ENCODE results near the gene NFKBIB. TPM values are rescaled to one million over a fixed set of nuclear protein-coding genes. Genes with fewer than 3 reads are reported as not detected.

NFKBIB gene
- total RNA-seq, 2 donors from 2014 or later, result 41.9 to 71.9 TPM

DNA sequence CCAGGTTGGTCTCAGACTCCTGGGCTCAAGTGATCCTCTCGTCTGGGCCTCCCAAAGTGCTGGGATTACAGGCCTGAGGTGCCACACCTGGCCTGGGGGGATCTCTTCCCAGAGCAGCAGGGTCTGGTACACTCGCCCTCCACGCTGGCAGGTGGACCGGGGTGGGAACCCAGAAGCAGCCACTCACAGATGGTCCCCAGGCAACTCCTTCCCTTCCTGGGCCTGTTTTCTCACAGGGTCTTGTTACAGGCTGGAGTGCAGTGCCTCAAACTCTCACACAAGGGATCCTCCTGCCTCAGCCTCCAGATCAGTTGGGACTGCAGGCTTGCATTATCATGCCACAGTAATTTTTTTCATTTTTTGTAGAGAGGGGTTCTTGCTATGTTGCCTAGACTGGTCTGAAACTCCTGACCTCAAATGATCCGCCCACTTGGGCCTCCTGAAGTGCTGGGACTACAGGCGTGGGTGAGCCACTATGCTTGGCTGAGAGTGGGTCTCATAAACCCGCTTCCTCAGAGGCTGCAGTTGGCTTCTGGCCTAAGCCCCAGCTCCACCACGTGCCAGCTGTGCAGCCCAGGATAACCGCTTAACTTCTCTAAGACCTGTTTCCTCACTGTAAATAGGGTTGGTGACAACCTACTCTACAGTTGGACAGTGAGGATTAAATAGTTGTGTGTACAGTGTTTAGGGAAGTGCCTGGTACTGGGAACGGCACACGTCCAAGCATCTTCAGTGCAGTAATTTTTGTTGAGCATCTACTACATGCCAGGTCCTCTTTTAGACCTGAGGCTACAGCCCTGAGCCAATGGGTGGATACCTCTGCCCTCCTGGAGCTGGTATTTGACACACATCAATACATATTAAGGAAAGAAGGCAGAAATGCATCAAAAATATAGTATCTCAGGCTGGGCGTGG lies 13.1 kb downstream of the NFKBIB start:
- Mint-ChIP-seq H3K9me3 (no peaks in the 10 kb centered on the region), H3K27ac (peak overlapping the region; percentile 44 to 59), H3K36me3 (peaks cover 0 to 8% of the 10 kb centered on the region in 2 donors)
- DNase-seq (ENCODE audit: low spot score in 2 of 2), result no peak
- peak in 1 of 2 donors; percentile 17 for ATAC-seq

DNA sequence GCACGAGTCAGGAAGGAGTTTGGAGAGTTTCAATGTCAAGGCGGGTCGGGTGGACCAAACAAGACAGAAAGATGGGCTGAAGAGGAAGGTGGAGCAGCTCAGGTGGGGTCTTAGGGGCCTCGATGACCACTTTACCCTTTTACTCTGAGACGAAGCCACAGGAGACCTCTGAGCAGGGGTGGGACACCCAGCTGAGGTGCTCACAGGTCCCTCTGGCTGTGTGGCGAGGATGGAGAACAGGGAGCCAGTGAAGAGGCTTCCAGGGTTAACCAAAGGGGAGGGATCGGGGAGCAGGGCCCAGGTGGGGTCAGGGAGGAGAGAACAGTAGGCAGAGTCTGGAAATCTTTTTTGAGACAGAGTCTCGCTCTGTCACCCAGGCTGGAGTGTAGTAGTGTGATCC lies 14.2 kb downstream of the NFKBIB start:
- ATAC-seq (no peak), DNase-seq (ENCODE audit: low spot score in 2 of 2) (no peak)
- peak overlapping the region in 1 of 2 donors; percentile 47 for H3K27ac Mint-ChIP-seq
- H3K36me3 Mint-ChIP-seq, result peaks cover 0 to under 1% of the 10 kb centered on the region in 2 donors
- H3K9me3 Mint-ChIP-seq, result no peaks in the 10 kb centered on the region

DNA sequence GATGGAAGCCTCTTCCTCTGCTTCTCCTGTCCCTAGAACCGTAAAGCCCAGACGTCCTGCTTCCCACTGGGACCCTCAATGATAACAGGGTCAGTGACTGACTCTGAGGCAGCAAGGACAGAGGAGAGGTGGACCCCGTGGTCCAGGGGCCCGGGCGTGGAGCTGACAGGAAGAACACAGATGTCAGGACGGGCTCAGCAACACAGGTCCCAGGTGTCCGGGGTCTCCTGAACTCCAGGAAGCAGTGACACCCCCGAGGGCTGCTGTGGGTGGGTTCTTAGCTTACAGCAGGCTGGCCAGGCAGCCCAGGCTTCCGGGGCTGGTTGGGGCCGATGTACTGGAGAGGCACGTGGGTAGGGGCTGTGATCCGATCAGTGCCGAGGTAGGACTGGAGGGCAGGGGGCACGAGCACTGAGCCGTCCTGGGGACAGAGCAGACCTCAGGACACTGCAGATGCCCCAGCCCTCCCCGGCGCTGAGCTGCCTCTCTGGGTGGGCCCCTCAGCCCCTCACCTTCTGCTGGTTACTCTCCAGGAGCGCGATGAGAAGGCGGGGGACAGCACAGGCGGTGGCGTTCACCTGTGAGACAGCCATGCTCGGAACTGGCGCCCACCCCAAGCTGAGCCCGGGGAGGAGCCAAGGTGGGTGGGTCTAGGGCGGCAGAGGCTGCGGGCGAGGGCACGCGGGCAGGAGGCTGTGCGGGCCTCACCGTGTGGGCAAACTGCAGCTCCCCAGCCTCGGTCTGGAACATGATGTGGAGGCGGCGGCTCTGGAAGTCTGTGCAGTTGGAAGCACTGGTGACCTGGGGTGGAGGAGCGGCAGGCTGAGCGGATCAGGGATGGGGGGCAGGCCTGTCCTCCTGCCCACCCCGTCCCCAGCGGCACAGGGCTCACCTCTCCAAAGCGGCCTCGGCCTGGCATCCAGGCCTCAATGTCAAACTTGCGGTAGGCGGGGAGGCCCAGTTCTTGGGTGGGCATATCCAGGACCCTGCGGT lies 15.9 kb downstream of the NFKBIB start:
- no peak for DNase-seq (ENCODE audit: low spot score in 2 of 2)
- ATAC-seq, result no peak
- H3K36me3 Mint-ChIP-seq, result no peaks in the 10 kb centered on the region
- H3K27ac Mint-ChIP-seq, result no peak overlapping the region
- no peaks in the 10 kb centered on the region for H3K9me3 Mint-ChIP-seq

DNA sequence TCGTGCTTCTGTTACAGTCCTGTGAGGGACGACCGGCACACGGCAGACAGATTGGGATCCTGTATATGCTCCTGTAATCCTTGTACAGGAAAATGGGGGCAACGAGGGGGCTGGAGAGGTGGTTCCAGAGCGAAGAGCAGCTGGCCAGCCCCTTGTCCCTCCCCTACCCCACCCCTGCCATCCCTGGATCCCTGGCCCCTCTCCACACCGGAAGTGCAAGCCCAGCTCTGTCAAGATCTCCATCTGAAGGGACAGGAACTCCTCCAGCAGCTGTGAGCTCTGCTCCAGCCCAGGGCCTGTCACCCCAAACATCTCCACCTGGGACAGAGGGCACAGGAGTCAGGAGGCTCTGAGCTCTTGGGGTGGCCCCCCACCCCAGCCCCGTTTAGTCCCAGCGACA lies 17.7 kb downstream of the NFKBIB start:
- ATAC-seq (no peak), DNase-seq (ENCODE audit: low spot score in 2 of 2) (no peak)
- Mint-ChIP-seq H3K36me3 (peaks cover 0 to 7% of the 10 kb centered on the region in 2 donors), H3K9me3 (no peaks in the 10 kb centered on the region), H3K27ac (no peak overlapping the region)

DNA sequence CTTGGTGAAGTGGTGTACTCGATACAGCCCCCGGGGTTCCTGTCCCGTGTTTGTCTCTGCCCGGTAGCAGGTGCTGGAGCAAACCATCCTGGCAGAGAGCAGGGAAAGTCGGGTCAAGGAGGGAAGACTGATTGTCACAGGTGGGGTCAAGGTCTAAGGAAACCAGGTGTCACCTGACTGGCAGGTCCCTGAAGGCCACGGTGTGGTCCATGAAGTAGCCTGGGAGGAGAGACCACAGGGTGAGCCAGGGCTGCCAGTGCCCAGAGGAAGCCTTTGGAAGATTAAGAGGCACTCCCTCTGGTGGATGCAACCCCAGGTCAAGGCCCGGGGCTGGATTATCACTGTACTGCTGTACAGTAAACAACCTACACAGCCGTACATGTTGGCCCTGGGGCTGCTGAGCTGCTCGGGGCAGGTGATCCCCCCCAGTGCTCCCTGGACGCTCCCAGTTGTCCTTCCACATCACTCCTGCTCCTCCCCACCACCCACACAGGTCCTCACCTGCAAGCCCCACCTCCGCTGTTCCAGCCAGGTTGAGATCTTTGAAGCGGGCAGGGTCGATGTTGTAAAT lies 18.2 kb downstream of the NFKBIB start:
- Mint-ChIP-seq H3K36me3 (peaks cover 0 to 7% of the 10 kb centered on the region in 2 donors), H3K9me3 (no peaks in the 10 kb centered on the region), H3K27ac (no peak overlapping the region)
- DNase-seq (ENCODE audit: low spot score in 2 of 2) (no peak), ATAC-seq (no peak)

DNA sequence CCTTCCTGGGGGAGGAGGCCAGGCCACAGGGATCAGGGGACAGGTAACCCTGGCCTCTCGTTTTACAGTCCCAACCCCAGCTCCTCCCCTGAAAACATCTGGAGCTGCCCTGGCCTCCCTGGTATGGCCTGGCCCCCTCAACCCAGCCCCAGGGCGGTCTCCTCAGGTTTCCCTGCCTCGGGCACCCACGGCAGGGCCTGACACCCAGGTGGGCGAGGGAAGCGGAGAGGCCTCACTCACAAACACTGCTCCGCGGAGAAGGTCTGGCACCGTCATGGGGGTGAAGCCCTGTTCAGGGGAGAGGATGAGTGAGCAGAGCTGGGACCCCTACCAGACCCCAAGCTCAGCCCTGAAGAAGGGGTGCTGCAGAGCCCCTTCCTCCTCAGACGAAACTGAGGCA lies 18.8 kb downstream of the NFKBIB start:
- H3K27ac Mint-ChIP-seq, result no peak overlapping the region
- ATAC-seq, result no peak

DNA sequence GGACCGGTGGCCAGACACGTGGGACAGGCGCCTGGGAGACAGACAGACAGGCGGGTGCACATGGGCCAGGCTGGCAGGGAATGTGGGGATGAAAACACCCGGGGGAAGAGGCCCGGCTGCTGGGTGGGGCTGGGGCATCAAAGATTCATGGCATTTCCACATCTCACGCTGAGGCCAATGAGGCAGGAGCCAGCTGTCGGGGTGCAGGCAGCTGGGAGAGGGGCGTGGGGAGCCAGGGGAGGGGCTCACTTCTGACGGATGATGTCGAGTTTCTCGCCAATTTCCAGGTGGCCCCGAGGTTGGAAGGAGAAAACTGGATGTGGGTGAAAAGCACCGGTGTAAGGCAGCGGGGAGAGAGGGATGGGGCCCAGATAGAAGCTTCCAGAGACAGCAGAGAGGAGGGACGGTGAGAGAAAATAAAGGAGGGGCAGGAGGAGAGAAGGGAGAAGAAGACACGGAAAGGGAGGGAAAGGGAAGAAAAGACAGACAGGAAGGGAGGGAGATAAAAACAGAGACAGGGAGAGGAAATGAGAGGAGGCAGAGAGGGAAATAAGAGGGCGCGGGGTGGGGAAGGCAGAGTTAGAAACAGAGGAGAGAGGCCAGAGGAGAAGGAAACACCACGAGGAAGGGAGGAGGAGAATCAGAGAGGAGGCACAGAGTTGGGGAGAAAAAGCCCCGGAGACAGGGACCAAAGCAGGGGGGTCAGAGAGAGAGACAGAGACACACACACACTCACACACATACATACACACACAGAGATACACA lies 20.2 kb downstream of the NFKBIB start:
- no peak for ATAC-seq
- no peak for DNase-seq (ENCODE audit: low spot score in 2 of 2)
- Mint-ChIP-seq H3K27ac (peak overlapping the region in 1 of 2 donors; percentile 63), H3K36me3 (peaks cover 0 to 7% of the 10 kb centered on the region in 2 donors), H3K9me3 (no peaks in the 10 kb centered on the region)

More for the DNA sequence above, 18.8 kb downstream of the NFKBIB start:
- Mint-ChIP-seq H3K36me3 (peaks cover 0 to 7% of the 10 kb centered on the region in 2 donors), H3K9me3 (no peaks in the 10 kb centered on the region)
- no peak for DNase-seq (ENCODE audit: low spot score in 2 of 2)

DNA sequence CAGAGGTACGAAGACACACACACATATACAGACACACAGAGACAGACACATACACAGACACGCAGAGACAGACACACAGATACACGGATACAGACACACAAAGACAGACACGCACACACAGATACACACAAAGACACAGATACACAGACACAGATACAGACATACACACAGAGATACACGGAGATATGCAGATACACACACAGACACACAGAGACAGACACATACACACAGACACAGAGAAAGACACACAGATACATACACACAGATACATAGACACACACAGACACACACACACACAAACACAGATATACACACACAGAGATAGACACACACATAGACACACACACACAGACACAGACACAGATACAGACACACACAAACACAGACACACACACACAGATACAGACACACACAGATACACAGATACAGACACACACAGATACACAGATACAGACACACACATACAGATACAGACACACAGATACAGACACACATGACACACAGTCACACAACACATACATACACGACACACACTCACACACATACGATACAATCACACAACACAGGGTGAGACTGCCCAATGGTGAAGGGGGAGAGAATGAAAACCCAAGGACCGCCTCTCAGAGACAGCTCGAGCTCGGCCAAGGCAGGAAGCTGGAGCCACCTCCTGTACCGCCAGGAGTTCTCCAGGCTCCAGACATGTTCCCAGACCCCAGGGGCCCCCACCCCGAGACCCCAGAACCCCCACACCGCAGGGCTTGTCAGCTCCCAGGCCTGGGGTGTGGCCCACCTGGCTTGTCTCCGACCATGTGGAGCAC lies 21.0 kb downstream of the NFKBIB start:
- Mint-ChIP-seq H3K27ac (no peak overlapping the region), H3K9me3 (no peaks in the 10 kb centered on the region), H3K36me3 (peaks cover 0 to 7% of the 10 kb centered on the region in 2 donors)
- ATAC-seq, result no peak
- DNase-seq (ENCODE audit: low spot score in 2 of 2), result no peak

DNA sequence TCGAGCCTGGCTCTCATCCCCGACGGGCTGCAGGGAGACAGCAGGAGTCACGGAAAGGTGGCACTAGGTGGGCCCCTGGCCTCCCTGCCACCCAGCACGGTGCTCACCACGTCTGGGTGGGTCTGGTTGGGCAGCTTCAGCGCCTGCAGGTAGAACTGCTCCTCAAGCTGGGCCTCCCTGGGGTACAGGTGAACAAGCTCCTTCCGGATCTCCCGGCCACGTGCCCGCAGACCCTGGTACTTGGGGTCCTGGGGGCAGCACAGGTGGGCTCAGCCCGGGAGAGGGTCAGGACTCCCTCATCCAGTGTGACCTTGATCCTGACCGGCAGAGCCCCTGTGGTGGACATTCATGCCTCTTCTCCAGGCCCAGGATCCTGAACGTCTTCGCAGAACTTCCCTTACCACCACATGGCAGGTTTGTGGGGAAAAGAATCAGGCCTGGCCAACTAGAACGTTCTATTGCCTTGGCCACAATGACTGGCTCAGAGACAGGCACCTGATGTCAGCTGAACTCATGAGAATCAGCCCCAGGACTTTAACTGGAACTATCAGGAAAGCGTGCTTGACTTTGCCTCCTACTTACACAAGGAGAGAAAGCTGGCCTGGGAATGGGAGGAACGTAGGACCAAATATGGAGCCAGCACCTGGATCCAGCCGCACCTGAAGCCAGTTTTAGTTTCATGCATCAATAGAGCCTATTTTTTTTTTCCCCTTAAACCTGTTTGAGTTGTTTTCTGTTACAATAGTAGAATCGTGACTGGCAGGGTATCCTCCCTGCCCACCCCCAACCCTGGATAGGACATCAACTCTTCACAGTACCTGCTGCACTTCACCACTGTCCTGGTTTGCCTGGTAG lies 21.9 kb downstream of the NFKBIB start:
- H3K27ac Mint-ChIP-seq, result no peak overlapping the region
- DNase-seq (ENCODE audit: low spot score in 2 of 2) (no peak), ATAC-seq (no peak)
- H3K36me3 Mint-ChIP-seq, result peaks cover 0 to 7% of the 10 kb centered on the region in 2 donors
- H3K9me3 Mint-ChIP-seq, result no peaks in the 10 kb centered on the region

DNA sequence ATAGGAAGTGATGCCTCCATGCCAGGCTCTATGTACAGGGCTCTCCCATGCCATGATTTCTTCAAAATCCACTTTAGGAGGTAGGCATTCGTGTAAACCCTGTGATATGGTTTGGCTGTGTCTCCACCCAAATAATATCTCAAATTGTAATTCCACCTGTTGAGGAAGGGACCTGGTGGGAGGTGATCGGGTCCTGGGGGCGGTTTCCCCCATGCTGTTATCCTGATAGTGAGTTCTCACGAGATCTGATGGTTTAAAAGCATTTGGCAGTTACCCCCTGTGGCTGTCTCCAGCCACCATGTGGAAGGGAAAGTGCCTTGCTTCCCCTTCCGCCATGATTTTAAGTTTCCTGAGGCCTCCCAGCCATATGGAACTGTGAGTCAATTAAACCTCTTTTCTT lies 22.7 kb downstream of the NFKBIB start:
- peaks cover 0 to 7% of the 10 kb centered on the region in 2 donors for H3K36me3 Mint-ChIP-seq
- no peak overlapping the region for H3K27ac Mint-ChIP-seq
- H3K9me3 Mint-ChIP-seq, result no peaks in the 10 kb centered on the region
- ATAC-seq (no peak), DNase-seq (ENCODE audit: low spot score in 2 of 2) (no peak)

DNA sequence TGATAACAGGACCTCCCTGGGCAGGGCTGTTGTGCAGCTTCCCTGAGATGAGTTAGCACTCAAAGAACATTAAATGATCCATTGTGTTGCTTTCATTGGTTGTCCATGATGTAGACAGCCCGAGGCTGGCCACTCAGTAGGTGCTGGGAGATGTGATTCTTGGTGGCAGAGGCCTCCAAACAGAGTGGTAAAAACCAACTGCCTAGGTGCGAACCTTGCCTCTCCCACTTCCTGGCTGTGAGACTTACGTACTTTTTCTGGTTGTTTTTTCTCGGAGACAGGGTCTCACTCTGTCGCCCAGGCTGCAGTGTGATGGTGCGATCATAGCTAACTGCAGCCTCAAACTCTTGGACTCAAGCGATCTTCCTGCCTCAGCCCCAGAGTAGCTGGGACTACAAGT lies 24.6 kb downstream of the NFKBIB start:
- Mint-ChIP-seq H3K9me3 (no peaks in the 10 kb centered on the region), H3K27ac (no peak overlapping the region), H3K36me3 (peaks cover 0 to 7% of the 10 kb centered on the region in 2 donors)
- peak in 1 of 2 donors; percentile 28 for ATAC-seq
- no peak for DNase-seq (ENCODE audit: low spot score in 2 of 2)

DNA sequence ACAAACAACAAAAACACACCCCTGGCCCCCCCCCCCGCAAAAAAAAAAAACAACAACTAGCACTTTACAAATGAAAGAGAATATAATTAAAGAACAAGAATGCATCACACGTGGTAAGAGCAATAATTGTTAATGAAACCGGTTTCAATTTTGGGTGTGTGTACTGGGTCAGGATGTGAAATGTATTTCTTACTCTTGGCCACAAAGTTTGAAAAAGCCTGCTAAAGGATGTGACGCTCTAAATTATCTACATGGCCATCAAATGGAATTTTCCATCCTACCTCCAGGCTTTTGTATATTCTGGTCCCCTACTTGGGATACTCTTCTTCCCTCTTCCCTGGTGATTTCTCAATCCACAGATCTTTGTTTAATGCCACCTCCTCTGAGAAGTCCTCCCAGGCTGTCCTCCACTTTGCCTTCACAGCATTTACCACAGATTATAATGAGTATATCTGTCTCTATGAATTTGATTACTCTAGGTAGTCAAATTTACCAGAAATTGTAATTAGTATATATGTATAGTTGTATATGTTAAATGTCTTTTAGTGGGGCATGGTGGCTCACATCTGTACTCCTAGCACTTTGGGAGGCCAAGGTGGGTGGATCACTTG lies 28.7 kb downstream of the NFKBIB start:
- peaks cover 18 to 20% of the 10 kb centered on the region in 2 donors for H3K36me3 Mint-ChIP-seq
- no peak for DNase-seq (ENCODE audit: low spot score in 2 of 2)
- peak overlapping the region in 1 of 2 donors; percentile 99 for H3K27ac Mint-ChIP-seq
- H3K9me3 Mint-ChIP-seq, result no peaks in the 10 kb centered on the region
- no peak for ATAC-seq

DNA sequence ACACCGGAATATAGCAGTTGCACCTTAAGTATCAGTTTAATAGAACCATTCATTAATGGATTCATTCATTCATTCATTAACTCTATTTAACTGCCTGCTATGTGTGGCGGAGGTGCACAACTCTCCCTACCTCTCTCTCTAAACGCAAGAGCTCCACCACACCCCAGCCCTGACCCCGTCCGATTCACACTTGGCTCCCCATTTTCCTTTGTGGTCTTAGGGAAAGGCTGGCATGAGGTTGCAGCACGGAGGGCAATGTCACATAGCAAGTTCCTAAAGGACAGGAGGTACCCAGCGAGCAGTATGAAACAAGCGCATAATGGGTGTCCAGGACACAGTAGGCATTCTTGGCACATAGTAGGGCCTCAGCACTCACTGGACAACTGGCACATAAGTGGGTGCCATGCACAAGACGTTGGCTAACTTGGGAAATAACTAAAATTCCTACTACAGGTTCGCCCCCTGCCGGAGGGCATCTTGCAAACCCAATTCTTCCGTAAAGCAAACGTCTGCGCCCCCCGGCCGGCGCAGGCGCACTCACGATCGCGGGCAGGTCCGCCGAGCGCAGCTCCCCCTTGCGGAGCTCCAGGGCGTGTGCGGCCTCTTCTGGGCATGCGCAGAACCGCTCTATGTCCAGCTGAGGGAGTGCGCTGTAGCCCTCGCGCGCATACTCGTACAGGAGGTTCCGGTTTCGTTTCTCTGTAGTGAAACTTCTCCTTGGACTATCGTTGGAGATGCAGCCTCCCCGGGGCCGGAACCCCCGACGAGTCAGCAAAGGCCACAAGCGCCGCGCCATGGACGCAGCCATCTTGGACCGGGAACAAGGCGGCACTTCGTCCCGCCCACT lies 30.4 kb downstream of the NFKBIB start, which contains the start of gene SARS2:
Gene SARS2, minus strand, starts transcription at position 835 of the 847 bp plus-strand sequence. Its CDS starts 27 bp downstream, at position 808.
- no peaks in the 10 kb centered on the region for H3K9me3 Mint-ChIP-seq
- DNase-seq (ENCODE audit: low spot score in 2 of 2) (peak in 1 of 2 donors; percentile 94), ATAC-seq (peak; percentile 58 to 67)
- peak within 1 kb of the TSS; percentile 99 for H3K27ac Mint-ChIP-seq
- H3K36me3 Mint-ChIP-seq, result peaks cover 29 to 36% of the 10 kb centered on the region in 2 donors

All from activated naive CD4-positive, alpha-beta T cell treated with anti-CD3 and anti-CD28 coated beads, Interleukin-2, amount 50 U/mL, for 72 hours (primary cell).